HUDEP-2 (cell line): ENCODE results near the gene AGA.

Source experiments
- DNase-seq, 76 experiments: peaks; one replicate each; lab custom pipeline; 2025; ENCODE audit not compliant: unreplicated experiment in 76 of 76; lab: John Stamatoyannopoulos, UW

AGA gene

GRCh38 chr4:177391953-177392352, 50.3 kb downstream of the AGA start:
- no peak for DNase-seq

- DNase-seq, result no peak
Observed at GRCh38 chr4:177391287-177391686, 51.0 kb downstream of the AGA start.

- DNase-seq, result no peak
Observed at GRCh38 chr4:177386278-177386815, 55.9 kb downstream of the AGA start.

GRCh38 chr4:177385576-177386277, 56.5 kb downstream of the AGA start:
- no peak for DNase-seq

DNA sequence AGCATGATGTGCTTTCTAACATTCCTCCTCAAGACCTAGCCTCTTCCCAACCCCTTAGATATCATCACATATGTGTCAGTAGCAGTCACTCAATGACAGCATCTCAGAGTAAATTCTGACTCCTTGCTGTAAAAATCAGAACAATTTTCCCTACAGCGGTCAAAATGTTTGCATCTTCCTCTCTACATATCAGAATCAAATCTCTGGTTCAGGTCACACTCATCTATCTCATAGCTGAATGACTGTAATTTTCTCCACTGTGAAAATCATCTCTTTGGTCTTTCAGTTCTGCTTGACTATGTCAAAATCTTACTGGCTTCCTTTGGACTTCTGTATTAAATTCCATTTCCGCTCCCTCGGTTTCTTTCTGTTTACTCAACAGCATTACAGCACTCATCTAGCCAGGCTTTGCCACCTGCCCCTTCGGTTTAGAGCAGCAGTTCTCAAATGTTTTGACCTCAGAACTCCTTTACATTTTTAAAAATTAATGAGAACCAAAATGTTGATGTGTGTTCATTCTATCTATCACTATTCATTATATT, 57.3 kb downstream of the AGA start:
- no peak for DNase-seq

DNA sequence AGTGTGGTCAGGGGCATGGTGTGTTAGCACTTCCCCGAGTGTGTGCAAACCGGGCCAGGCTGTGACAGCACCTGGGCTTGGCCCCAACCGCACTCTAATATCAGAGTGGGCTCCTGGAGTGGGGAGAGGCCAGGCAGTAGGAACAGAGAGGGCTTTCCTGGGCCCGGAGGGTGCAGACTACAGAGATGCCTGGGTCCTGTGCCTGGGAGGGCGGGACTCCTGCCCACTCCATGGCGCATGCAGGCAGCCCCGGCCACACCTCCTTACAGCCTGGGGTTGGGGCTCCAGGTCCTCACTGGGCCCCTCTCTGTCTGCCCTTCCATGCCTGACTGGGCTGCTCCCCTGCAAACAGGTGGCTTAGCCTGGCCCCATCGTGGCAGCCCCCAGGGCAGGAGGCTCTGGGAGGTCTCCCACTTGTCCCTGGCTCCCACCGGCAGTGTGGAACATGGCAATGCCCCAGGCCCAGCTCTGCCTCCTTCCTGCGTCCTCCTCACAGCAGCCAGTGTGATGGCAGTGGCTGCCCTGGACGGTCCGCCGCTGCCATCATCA, 60.4 kb downstream of the AGA start:
- DNase-seq, result no peak
